ENCODE measurements around the gene USP20. TPM values are rescaled to one million over a fixed set of nuclear protein-coding genes. Genes with fewer than 3 reads are reported as not detected.

USP20 gene
- polyA plus RNA-seq, 1 of the 3 experiments (the other 2 are of a cell fraction), result 22.5 TPM

DNA sequence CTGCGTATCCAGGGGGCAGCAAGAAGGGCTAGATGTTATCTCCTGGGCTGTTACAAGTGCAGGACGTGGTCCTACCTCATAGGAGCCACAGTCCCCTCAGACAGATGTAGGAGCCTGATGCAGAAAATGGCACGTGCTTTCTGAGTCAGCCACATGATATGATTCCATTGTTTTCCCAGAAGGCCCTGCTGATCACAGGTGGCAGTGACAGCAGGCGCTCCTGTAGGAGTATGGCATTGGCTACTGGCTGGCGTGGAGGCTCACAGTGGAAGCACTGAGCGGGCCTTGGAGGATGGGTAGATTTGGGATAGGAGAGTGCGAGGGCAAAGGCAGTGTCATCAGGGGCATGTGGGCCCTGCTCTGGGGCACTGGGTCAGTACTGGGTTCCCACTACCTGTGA lies 21.9 kb downstream of the USP20 start:
- H3K9me2 ChIP-seq, result no peaks in the 10 kb centered on the region
- H2AFZ ChIP-seq (ENCODE audit: low read depth), result no peak overlapping the region
- H3K36me3 ChIP-seq (replicated peaks in 1 of 2; ENCODE audit: control insufficient read depth in 1 of 2, insufficient read depth in 2 of 2, low read length in 1 of 2), result peaks cover 14 to 62% of the 10 kb centered on the region in 2 experiments
- CTCF ChIA-PET, result no interaction called here
- no peak for TF ChIP-seq SMC3 (IDR thresholded peaks at IDR 0.05; ENCODE audit: low read depth, low read length)
- TF ChIP-seq, protein P1, sequence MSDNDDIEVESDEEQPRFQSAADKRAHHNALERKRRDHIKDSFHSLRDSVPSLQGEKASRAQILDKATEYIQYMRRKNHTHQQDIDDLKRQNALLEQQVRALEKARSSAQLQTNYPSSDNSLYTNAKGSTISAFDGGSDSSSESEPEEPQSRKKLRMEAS (IDR thresholded peaks at IDR 0.05; ENCODE audit: low read depth), result no peak
- no peak for TF ChIP-seq FOXJ3 (CRISPR knock-in tag; IDR thresholded peaks at IDR 0.05)
- no peak for TF ChIP-seq FOSL2 (IDR thresholded peaks at IDR 0.05; ENCODE audit: borderline replicate concordance, low read depth)
- no peak for TF ChIP-seq GATA2 (CRISPR knock-in tag; IDR thresholded peaks at IDR 0.05)
- TF ChIP-seq, protein P2, sequence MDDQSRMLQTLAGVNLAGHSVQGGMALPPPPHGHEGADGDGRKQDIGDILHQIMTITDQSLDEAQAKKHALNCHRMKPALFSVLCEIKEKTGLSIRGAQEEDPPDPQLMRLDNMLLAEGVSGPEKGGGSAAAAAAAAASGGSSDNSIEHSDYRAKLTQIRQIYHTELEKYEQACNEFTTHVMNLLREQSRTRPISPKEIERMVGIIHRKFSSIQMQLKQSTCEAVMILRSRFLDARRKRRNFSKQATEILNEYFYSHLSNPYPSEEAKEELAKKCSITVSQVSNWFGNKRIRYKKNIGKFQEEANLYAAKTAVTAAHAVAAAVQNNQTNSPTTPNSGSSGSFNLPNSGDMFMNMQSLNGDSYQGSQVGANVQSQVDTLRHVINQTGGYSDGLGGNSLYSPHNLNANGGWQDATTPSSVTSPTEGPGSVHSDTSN (IDR thresholded peaks at IDR 0.05), result no peak
- TF ChIP-seq, protein P3, sequence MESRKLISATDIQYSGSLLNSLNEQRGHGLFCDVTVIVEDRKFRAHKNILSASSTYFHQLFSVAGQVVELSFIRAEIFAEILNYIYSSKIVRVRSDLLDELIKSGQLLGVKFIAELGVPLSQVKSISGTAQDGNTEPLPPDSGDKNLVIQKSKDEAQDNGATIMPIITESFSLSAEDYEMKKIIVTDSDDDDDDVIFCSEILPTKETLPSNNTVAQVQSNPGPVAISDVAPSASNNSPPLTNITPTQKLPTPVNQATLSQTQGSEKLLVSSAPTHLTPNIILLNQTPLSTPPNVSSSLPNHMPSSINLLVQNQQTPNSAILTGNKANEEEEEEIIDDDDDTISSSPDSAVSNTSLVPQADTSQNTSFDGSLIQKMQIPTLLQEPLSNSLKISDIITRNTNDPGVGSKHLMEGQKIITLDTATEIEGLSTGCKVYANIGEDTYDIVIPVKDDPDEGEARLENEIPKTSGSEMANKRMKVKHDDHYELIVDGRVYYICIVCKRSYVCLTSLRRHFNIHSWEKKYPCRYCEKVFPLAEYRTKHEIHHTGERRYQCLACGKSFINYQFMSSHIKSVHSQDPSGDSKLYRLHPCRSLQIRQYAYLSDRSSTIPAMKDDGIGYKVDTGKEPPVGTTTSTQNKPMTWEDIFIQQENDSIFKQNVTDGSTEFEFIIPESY (IDR thresholded peaks at IDR 0.05; ENCODE audit: borderline replicate concordance, low read depth), result no peak
- TF ChIP-seq, protein P4, sequence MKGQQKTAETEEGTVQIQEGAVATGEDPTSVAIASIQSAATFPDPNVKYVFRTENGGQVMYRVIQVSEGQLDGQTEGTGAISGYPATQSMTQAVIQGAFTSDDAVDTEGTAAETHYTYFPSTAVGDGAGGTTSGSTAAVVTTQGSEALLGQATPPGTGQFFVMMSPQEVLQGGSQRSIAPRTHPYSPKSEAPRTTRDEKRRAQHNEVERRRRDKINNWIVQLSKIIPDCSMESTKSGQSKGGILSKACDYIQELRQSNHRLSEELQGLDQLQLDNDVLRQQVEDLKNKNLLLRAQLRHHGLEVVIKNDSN (IDR thresholded peaks at IDR 0.05; ENCODE audit: borderline replicate concordance, low read depth), result no peak
- TF ChIP-seq TCF12 (IDR thresholded peaks at IDR 0.05), result no peak
- no peak for TF ChIP-seq SIN3A (IDR thresholded peaks at IDR 0.05; ENCODE audit: borderline replicate concordance, low read depth, low read length)
- TF ChIP-seq RCOR1 (IDR thresholded peaks at IDR 0.05; ENCODE audit: low read length), result no peak
- no peak for TF ChIP-seq RAD21 (IDR thresholded peaks at IDR 0.05; ENCODE audit: low read length)
- no peak for TF ChIP-seq RXRA (IDR thresholded peaks at IDR 0.05; ENCODE audit: borderline replicate concordance, low read depth)
- H3K4me2 ChIP-seq, result no peak overlapping the region
- POLR2A ChIA-PET, result no interaction called here
- WGBS (ENCODE audit: low lambda C conversion rate), result 86% methylated on average over 5 of the region's 7 CpGs
- H3K4me3 ChIP-seq (ENCODE audit: low read depth in 2 of 2, low read length in 1 of 2), result no peak overlapping the region
- no peak for DNase-seq
- H3K27me3 ChIP-seq (ENCODE audit: insufficient read depth), result no peaks in the 10 kb centered on the region
- H3K27ac ChIP-seq (ENCODE audit: low read depth in 2 of 2, low read length in 1 of 2), result no peak overlapping the region
- peaks cover 0 to 23% of the 10 kb centered on the region in 2 experiments; a peak in 2 of 4 replicates for H3K4me1 ChIP-seq (ENCODE audit: control insufficient read depth in 1 of 2, insufficient read depth in 2 of 2, low read depth in 1 of 2, low read length in 1 of 2)
- H3K9me3 ChIP-seq, result no peaks in the 10 kb centered on the region
- H3K9ac ChIP-seq, result no peak overlapping the region
- no peaks in the 10 kb centered on the region for H3F3A ChIP-seq (replicated peaks; ENCODE audit: insufficient read depth)
- no peaks in the 10 kb centered on the region for H4K20me1 ChIP-seq (ENCODE audit: insufficient read depth)
- no peaks in the 10 kb centered on the region for H3K79me2 ChIP-seq (ENCODE audit: insufficient read depth)
